ENCODE results near the gene DIDO1. TPM values are rescaled to one million over a fixed set of nuclear protein-coding genes. Genes with fewer than 3 reads are reported as not detected.

DIDO1 gene
- total RNA-seq, 1 donor from 2014 or later, result 60.5 TPM

DNA sequence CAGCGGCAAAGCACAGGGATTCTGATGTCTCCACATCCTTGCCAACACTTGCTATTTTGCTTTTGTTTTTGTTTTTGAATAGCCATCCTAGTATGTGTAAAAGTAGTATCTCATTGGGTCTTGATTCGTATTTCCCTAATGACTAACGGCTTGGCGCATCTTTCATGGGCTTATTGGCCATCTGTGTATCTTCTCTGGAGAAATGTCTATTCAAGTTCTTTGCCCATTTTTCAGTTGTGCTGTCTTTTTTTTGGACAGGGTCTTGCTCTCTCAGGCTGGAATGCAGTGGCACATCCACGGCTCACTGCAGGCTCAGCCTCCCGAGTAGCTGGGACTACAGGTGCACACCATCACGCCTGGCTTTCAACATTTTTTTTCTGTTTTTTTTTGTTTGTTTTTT, 82.1 kb downstream of the DIDO1 start:
- Mint-ChIP-seq H3K4me1 (ENCODE audit: low read depth) (no peaks in the 10 kb centered on the region), H3K4me3 (no peak overlapping the region), H3K36me3 (ENCODE audit: low read depth) (peaks cover 2% of the 10 kb centered on the region), H3K9me3 (no peaks in the 10 kb centered on the region), H3K27me3 (ENCODE audit: insufficient read depth) (no peaks in the 10 kb centered on the region), H3K27ac (no peak overlapping the region)
- DNase-seq (ENCODE audit: low spot score), result no peak
- intact Hi-C loops (cut with micrococcal nuclease), result no loop called here

DNA sequence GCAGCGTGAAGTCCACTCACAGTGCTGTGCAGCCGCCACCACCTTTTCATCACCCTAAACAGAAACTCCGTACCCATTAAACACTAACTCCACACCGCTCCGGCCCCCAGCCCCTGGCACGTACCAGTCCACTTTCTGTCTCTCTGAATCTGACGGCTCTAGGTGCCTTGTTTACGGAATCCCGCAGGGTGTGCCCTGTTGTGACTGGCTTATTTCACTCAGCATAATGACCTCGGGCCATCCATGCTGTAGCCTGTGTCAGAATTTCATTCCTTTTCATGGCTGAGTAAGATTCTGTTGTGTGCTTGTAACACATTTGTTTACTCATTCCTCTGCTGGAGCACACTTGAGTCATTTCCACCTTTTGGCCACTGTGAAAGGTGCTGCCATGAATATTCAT, 82.6 kb downstream of the DIDO1 start:
- Mint-ChIP-seq H3K27ac (no peak overlapping the region), H3K4me1 (ENCODE audit: low read depth) (no peaks in the 10 kb centered on the region), H3K27me3 (ENCODE audit: insufficient read depth) (no peaks in the 10 kb centered on the region), H3K36me3 (ENCODE audit: low read depth) (peaks cover 2% of the 10 kb centered on the region), H3K4me3 (no peak overlapping the region), H3K9me3 (no peaks in the 10 kb centered on the region)
- intact Hi-C loops (cut with micrococcal nuclease), result no loop called here
- no peak for DNase-seq (ENCODE audit: low spot score)

DNA sequence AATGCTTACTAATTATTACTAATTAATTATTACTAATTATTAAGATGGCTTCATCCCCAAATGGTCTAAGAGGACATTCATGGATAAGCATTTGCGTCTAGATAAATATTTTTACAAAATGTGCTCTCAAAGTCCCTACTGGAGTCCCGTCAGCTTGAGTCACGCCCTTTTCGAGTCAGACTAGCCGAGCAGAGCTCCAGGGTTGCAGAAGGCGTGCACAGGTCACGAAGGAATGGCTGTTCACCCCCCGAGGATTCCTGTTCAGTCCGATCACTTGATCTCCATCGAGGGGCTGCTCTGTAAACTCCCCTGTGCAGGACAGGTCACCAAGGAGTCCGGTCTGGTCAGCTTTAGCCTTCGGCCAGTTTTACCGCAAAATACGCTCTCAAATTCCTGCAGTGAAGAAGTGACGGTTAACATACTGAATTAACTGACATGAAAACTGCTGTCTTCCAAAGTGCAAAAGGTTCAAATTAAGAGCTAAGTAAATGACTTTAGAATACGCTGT, 84.5 kb downstream of the DIDO1 start:
- Mint-ChIP-seq H3K4me3 (no peak overlapping the region), H3K36me3 (ENCODE audit: low read depth) (no peaks in the 10 kb centered on the region), H3K9me3 (no peaks in the 10 kb centered on the region), H3K4me1 (ENCODE audit: low read depth) (no peaks in the 10 kb centered on the region), H3K27me3 (ENCODE audit: insufficient read depth) (no peaks in the 10 kb centered on the region), H3K27ac (no peak overlapping the region)
- no peak for DNase-seq (ENCODE audit: low spot score)
- intact Hi-C loops (cut with micrococcal nuclease), result no loop called here

DNA sequence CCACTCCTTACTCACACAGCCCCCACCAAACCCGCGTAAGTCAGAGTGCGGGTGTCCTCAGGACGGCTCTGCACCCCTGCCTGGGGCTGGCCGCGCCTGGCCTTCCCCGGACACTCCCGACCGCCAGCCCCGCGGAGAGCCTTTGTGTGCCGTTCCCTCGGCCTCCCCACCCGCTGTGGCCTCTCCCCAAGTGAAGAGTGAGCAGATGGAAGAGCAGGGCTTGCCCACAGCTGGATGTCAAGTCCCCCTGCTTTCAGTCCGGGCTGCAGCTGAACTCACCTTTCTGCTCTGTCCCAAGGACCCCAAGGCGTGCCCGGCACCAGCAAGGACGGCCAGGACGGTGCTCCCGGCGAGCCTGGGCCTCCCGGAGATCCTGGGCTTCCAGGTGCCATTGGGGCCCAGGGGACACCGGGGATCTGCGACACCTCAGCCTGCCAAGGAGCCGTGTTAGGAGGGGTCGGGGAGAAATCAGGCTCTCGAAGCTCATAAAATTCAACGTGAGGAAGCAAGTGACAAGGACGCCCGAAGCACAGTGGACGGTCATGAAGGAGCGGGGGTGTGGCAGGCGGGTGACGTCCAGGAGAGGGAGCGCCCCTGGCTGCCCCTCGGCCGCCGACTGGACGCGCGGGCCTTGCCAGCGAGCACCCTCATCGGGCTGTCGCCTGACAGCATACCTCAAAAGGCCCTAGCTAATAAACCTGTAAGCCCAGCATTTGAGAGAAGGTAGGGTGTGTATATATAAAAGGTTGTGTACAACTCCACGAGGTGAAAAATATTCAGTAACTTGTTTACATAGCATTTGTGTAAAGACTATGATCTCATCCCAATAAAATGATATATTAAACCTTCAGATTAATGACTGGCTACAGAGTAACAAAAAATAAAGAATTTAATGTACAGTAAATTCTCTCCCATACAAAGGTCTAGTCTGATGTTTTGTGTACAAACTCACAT, 85.8 kb downstream of the DIDO1 start:
- no peak for DNase-seq (ENCODE audit: low spot score)
- no peaks in the 10 kb centered on the region for H3K27me3 Mint-ChIP-seq (ENCODE audit: insufficient read depth)
- no peaks in the 10 kb centered on the region for H3K4me1 Mint-ChIP-seq (ENCODE audit: low read depth)
- no peaks in the 10 kb centered on the region for H3K36me3 Mint-ChIP-seq (ENCODE audit: low read depth)
- H3K9me3 Mint-ChIP-seq, result no peaks in the 10 kb centered on the region
- no peak overlapping the region for H3K4me3 Mint-ChIP-seq
- no peak overlapping the region for H3K27ac Mint-ChIP-seq
- intact Hi-C loops (cut with micrococcal nuclease), result no loop called here

DNA sequence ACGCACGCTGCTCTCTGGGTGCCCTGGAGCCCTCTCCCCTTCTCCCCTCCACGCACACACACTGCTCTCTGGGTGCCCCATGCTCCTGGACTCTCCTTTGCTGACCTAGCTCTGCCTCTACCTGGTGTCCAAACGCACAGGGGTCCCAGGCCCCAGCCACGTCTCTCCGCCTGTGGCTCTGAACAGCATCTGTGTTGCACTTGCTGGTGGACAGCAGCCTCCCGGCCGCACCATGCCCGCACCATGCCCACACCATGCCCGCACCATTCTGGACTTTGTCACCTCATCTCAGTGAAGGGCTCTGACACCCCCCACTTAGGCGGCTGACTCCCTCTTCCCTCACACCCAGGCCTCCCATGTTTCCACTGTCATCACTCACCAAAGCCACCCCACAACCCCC, 86.5 kb downstream of the DIDO1 start:
- Mint-ChIP-seq H3K36me3 (ENCODE audit: low read depth) (no peaks in the 10 kb centered on the region), H3K4me1 (ENCODE audit: low read depth) (no peaks in the 10 kb centered on the region), H3K9me3 (no peaks in the 10 kb centered on the region), H3K4me3 (no peak overlapping the region), H3K27ac (no peak overlapping the region), H3K27me3 (ENCODE audit: insufficient read depth) (no peaks in the 10 kb centered on the region)
- intact Hi-C loops (cut with micrococcal nuclease), result no loop called here
- DNase-seq (ENCODE audit: low spot score), result no peak

DNA sequence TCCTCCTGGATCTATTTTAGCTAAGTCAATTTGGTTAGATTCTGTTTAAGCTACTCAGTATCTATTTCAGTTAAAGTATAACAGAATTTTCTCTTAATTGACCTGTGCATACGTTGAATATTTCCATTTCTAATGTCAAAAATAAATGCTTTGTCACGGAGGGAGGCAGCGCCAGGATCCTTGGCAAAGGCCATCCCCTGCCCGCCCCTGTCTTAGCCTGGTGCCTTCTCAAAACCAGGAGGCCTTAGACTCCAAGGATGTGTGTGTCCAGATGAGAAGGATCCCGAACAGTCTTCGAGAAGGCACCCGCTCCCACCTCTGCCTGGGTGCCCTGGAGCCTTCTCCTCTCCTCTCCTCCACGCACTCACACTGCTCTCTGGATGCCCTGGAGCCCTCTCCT, 87.0 kb downstream of the DIDO1 start:
- no peak overlapping the region for H3K27ac Mint-ChIP-seq
- H3K9me3 Mint-ChIP-seq, result no peaks in the 10 kb centered on the region
- intact Hi-C loops (cut with micrococcal nuclease), result no loop called here
- no peaks in the 10 kb centered on the region for H3K36me3 Mint-ChIP-seq (ENCODE audit: low read depth)
- no peaks in the 10 kb centered on the region for H3K4me1 Mint-ChIP-seq (ENCODE audit: low read depth)
- DNase-seq (ENCODE audit: low spot score), result no peak
- H3K4me3 Mint-ChIP-seq, result no peak overlapping the region
- no peaks in the 10 kb centered on the region for H3K27me3 Mint-ChIP-seq (ENCODE audit: insufficient read depth)

DNA sequence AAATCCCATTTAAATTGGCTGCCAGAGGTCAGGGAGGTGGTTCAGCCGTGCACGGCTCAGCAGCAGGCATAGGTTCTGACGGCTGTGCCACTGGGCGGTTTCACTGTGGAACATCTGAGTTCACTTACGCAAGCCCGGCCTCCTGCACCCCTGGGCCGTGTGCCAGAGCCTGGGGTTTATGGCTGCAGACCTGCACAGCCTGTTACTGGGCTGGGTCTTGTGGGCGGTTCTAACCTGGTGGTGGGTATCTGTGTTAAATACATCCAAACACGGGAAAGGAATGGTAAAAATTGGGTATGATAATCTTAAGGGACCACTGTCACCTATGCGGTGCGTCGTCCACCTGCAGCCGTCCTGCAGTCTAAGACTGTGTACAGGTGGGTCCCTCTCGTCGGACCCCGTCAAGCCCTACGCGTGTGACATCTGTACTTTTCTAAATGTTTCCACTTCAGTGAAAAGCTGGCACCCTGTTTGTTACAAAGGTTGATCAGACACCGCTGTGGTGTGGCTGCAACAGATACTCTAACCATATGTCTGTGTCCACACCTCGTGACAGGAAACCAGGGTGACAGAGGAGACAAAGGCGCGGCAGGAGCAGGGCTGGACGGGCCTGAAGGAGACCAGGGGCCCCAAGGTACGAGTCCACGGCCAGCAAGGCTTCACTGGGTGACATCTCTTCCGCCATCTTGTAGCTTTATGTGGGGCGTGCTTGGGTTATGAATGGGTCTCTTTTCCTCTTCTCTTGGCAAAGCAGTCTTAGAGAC, 88.0 kb downstream of the DIDO1 start:
- no peaks in the 10 kb centered on the region for H3K36me3 Mint-ChIP-seq (ENCODE audit: low read depth)
- H3K27ac Mint-ChIP-seq, result no peak overlapping the region
- H3K4me3 Mint-ChIP-seq, result no peak overlapping the region

DNA sequence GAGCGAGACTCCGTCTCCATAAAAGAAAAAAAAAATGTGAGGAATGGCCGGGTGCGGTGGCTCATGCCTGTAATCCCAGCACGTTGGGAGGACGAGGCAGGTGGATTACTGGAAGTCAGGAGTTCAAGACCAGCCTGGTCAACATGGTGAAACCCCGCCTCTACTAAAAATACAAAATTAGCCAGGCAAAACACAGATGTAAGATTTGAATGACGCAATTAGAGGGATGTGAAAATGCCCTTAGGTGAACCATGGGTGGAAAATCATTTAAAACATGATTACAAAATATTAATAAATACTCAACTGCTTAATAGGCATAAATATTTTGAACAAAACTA, 88.5 kb downstream of the DIDO1 start:
- intact Hi-C loops (cut with micrococcal nuclease), result no loop called here
- no peak for DNase-seq (ENCODE audit: low spot score)
- Mint-ChIP-seq H3K27me3 (ENCODE audit: insufficient read depth) (peaks cover 3% of the 10 kb centered on the region), H3K9me3 (no peaks in the 10 kb centered on the region), H3K27ac (no peak overlapping the region), H3K4me3 (no peak overlapping the region), H3K4me1 (ENCODE audit: low read depth) (peaks cover 3% of the 10 kb centered on the region), H3K36me3 (ENCODE audit: low read depth) (no peaks in the 10 kb centered on the region)

More for the DNA sequence above, 88.0 kb downstream of the DIDO1 start:
- no peak for DNase-seq (ENCODE audit: low spot score)
- H3K4me1 Mint-ChIP-seq (ENCODE audit: low read depth), result no peaks in the 10 kb centered on the region
- intact Hi-C loops (cut with micrococcal nuclease), result no loop called here
- no peaks in the 10 kb centered on the region for H3K9me3 Mint-ChIP-seq
- no peaks in the 10 kb centered on the region for H3K27me3 Mint-ChIP-seq (ENCODE audit: insufficient read depth)

DNA sequence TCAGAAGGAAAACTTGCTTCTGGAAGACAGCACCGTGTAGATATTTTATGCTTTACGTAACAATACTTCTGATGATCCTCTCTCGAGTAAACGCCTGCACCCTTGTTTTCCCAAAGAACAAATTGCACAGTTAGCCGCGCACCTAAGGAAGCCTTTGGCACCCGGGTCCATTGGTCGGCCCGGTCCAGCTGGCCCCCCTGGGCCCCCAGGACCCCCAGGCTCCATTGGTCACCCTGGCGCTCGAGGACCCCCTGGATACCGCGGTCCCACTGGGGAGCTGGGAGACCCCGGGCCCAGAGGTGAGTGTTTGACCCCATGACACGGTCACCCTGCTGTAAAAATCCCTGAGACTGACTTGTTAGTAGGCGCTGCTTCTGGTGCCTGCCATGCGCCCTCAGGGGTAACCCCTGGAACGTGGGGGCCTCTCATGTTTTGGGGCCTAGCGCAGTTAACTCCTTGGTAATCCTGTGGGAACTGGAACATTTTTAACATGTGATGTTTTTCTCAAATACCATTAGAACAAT, 89.3 kb downstream of the DIDO1 start:
- Mint-ChIP-seq H3K9me3 (no peaks in the 10 kb centered on the region), H3K4me1 (ENCODE audit: low read depth) (peaks cover 10% of the 10 kb centered on the region)
- no peak for DNase-seq (ENCODE audit: low spot score)

DNA sequence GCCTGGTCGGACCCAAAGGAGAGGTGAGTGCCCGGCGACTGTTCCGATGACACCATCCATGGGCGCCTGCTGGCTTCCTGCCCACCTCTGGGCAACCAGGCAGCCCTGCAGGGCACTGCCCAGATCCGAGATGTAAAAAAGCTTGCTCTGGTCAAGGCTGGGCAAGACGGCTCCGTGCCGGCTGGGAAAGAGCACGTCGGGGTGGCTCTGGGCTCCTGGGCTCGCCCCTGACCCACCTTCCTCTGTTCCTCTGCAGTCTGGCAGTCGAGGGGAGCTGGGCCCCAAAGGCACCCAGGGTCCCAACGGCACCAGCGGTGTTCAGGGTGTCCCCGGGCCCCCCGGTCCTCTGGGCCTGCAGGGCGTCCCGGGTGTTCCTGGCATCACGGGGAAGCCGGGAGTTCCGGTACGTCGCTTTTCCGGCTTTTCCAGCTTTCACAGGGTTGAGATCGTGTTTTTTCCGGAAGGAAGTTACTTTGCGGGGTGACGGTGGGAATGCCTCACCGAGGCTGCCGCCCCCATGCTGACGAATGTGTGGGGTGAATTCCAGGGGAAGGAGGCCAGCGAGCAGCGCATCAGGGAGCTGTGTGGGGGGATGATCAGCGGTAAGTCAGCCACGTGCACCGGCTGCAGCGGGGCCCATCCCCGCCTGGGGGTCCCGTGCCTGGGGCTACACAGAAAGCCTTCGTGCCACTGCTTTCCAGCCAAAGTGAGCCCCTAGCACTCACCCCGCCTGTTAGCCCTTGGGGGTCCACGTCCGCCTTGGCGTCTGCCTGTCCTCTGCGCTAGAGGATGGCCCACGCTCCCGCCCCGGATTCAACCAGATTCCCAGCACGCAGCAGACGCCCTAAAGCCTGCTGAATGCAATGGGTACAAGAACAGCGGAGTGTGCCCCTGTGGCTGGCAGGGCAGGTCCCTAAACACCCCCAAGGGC, 90.1 kb downstream of the DIDO1 start:
- DNase-seq (ENCODE audit: low spot score), result no peak
- H3K36me3 Mint-ChIP-seq (ENCODE audit: low read depth), result no peaks in the 10 kb centered on the region
- no peak overlapping the region for H3K4me3 Mint-ChIP-seq
- H3K27ac Mint-ChIP-seq, result no peak overlapping the region
- H3K27me3 Mint-ChIP-seq (ENCODE audit: insufficient read depth), result peaks cover 3% of the 10 kb centered on the region
- no peaks in the 10 kb centered on the region for H3K9me3 Mint-ChIP-seq
- intact Hi-C loops (cut with micrococcal nuclease), result no loop called here
- peaks cover 10% of the 10 kb centered on the region for H3K4me1 Mint-ChIP-seq (ENCODE audit: low read depth)

More for the DNA sequence above, 89.3 kb downstream of the DIDO1 start:
- intact Hi-C loops (cut with micrococcal nuclease), result no loop called here
- no peak overlapping the region for H3K27ac Mint-ChIP-seq
- H3K27me3 Mint-ChIP-seq (ENCODE audit: insufficient read depth), result peaks cover 3% of the 10 kb centered on the region
- H3K36me3 Mint-ChIP-seq (ENCODE audit: low read depth), result no peaks in the 10 kb centered on the region
- no peak overlapping the region for H3K4me3 Mint-ChIP-seq

DNA sequence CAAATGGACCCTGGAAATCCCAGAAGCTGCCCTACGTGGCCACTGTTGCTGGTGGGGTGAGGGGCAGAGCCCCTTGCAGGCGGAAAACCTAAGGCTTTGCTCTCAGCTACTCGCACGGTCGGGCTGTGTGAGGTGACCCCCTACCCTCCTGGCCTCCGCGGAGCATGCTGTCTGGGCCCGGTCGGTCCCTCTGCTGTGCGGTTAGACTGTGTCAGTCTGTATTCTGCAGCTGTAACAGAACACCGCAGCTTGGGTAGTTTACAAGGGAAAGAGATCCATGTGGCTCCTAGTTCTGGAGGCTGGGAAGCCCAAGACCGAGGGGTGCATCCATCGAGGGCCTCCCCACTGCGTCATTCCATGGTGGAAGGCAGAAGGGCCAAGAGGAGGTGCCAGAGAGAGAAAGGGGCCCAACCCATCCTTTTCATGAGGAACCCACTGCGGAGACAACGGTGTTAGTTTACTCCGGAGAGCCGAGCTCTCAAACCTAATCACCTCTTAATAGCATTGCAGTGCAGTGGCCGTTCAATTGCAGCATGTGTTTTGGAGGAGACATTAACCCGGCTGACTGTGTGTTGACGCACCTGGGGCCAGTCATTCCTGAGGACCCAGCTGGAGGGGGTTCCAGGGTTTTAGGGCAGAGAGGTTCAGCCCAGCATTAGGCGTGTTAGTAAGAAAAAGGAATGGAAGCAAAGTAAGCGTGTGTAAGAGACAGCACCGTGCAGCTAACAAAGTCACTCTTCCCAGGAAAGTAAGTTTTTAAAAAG, 91.2 kb downstream of the DIDO1 start:
- intact Hi-C loops (cut with micrococcal nuclease), result no loop called here
- peaks cover 3% of the 10 kb centered on the region for H3K27me3 Mint-ChIP-seq (ENCODE audit: insufficient read depth)
- H3K9me3 Mint-ChIP-seq, result no peaks in the 10 kb centered on the region
- H3K36me3 Mint-ChIP-seq (ENCODE audit: low read depth), result no peaks in the 10 kb centered on the region
- peaks cover 10% of the 10 kb centered on the region for H3K4me1 Mint-ChIP-seq (ENCODE audit: low read depth)
- DNase-seq (ENCODE audit: low spot score), result no peak
- no peak overlapping the region for H3K27ac Mint-ChIP-seq
- H3K4me3 Mint-ChIP-seq, result no peak overlapping the region

DNA sequence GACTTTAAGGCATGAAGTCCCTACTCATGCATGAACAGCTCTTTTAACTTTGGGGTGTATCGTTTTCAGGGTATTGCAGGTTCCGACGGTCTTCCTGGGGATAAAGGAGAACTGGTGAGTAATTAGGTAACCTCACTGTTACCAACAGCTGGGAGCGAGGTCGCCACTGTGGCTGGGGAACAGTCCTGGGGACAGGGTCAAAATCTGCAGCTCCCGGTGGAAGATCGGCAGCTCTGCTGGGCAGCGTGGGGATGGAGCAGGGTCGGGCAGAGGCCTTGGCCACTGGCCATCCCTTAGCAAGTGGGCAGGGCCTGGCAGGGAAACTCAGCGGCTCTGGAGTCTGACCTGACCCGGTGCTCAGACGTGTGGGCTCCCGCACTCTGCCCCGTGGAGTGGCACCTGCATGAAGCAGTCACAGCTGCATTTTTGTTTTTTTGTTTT, 93.3 kb downstream of the DIDO1 start:
- intact Hi-C loops (cut with micrococcal nuclease), result no loop called here
- H3K27ac Mint-ChIP-seq, result no peak overlapping the region
- peaks cover 10% of the 10 kb centered on the region for H3K4me1 Mint-ChIP-seq (ENCODE audit: low read depth)
- no peak overlapping the region for H3K4me3 Mint-ChIP-seq
- H3K9me3 Mint-ChIP-seq, result no peaks in the 10 kb centered on the region
- no peaks in the 10 kb centered on the region for H3K36me3 Mint-ChIP-seq (ENCODE audit: low read depth)
- H3K27me3 Mint-ChIP-seq (ENCODE audit: insufficient read depth), result peaks cover 3% of the 10 kb centered on the region
- no peak for DNase-seq (ENCODE audit: low spot score)
